MM.1S (cell line): Measurements from ENCODE around the gene NPHP1.

ENCODE experiments used
- DNase-seq: peaks from one replicate; pipeline ENCODE4 v3.0.0-alpha.2; 2015
- H2AFZ ChIP-seq: fragments of 300-600 bp; sonication (generic); 2 replicates; pipeline ENCODE4 v1.6.0; 2016; ENCODE audit warnings: antibody characterized with exemption, low read length
- H3F3A ChIP-seq: fragments of 300-600 bp; sonication (generic); 2 replicates; pipeline ENCODE4 v1.6.1; 2016; ENCODE audit warnings: mild to moderate bottlenecking, antibody characterized with exemption, low read length, moderate library complexity, mixed read lengths; ENCODE audit not compliant: insufficient read depth
- H3K27ac ChIP-seq: fragments of 300-600 bp; sonication (generic); 2 replicates; pipeline ENCODE4 v1.5.1; 2016; ENCODE audit warnings: mild to moderate bottlenecking, low read length
- H3K27me3 ChIP-seq: fragments of 300-600 bp; sonication (generic); replicated peaks from 2 replicates; pipeline ENCODE4 v1.6.0; 2016; ENCODE audit warnings: low read length; ENCODE audit not compliant: insufficient read depth
- H3K36me3 ChIP-seq: fragments of 300-600 bp; sonication (generic); replicated peaks from 2 replicates; pipeline ENCODE4 v1.6.1; 2016; ENCODE audit warnings: mild to moderate bottlenecking, low read length, mixed read lengths; ENCODE audit not compliant: insufficient read depth
- H3K4me1 ChIP-seq: fragments of 300-600 bp; sonication (generic); 2 replicates; pipeline ENCODE4 v1.6.1; 2016; ENCODE audit warnings: low read length, mixed read lengths
- H3K4me2 ChIP-seq: fragments of 300-600 bp; sonication (generic); 2 replicates; pipeline ENCODE4 v1.6.0; 2016; ENCODE audit warnings: low read depth, low read length
- H3K4me3 ChIP-seq: fragments of 300-600 bp; sonication (generic); 2 replicates; pipeline ENCODE4 v1.5.1; 2016; ENCODE audit warnings: low read length, mixed read lengths
- H3K79me2 ChIP-seq: fragments of 300-600 bp; sonication (generic); 2 replicates; pipeline ENCODE4 v1.6.1; 2016; ENCODE audit warnings: mixed run types, low read length, mixed read lengths
- H3K9ac ChIP-seq: fragments of 300-600 bp; sonication (generic); 2 replicates; pipeline ENCODE4 v1.6.1; 2016; ENCODE audit warnings: low read length, mixed read lengths
- H3K9me2 ChIP-seq: fragments of 300-600 bp; sonication (generic); replicated peaks from 2 replicates; pipeline ENCODE4 v1.6.1; 2016; ENCODE audit warnings: mild to moderate bottlenecking, low read length, mixed read lengths; ENCODE audit not compliant: insufficient read depth
- H3K9me3 ChIP-seq: fragments of 300-600 bp; sonication (generic); replicated peaks from 2 replicates; pipeline ENCODE4 v1.6.1; 2016; ENCODE audit warnings: mild to moderate bottlenecking, low read length, mixed read lengths; ENCODE audit not compliant: insufficient read depth
- H4K20me1 ChIP-seq: fragments of 300-600 bp; sonication (generic); 2 replicates; pipeline ENCODE4 v1.6.1; 2016; ENCODE audit warnings: mild to moderate bottlenecking, low read length, moderate library complexity, mixed read lengths; ENCODE audit not compliant: insufficient read depth
- EZH2 ChIP-seq: fragments of 300-600 bp; sonication (generic); optimal IDR thresholded peaks from 2 replicates; pipeline ENCODE3; 2017; ENCODE audit warnings: low read depth, mild to moderate bottlenecking, antibody characterized with exemption, low read length, mixed read lengths
- EZH2phosphoT487 ChIP-seq: fragments of 300-600 bp; sonication (generic); IDR thresholded peaks from 2 replicates; pipeline ENCODE4 v1.6.1; 2018; ENCODE audit warnings: antibody characterized with exemption, low read length
- TF ChIP-seq, protein P1 (sequence below): fragments of 300-600 bp; sonication (generic); IDR thresholded peaks from 2 replicates; pipeline ENCODE4 v1.5.1; 2016; ENCODE audit warnings: antibody characterized with exemption, low read length, mixed read lengths

The NPHP1 gene

GRCh38 chr2:110211938-110212858, 7.4 kb upstream of the NPHP1 start, which contains the start of gene MTLN:
TSS of gene MTLN (minus strand) at chr2:110212547. CDS start at chr2:110212525, 22 bp downstream.
- Histone ChIP-seq H3F3A (peaks cover 12% of the 10 kb centered on the region), H3K9ac (peak within 1 kb of the TSS; percentile 94), H3K36me3 (no peaks in the 10 kb centered on the region), H3K9me3 (no peaks in the 10 kb centered on the region), H3K27ac (peak within 1 kb of the TSS; percentile 45; the same call in 1 of the 2 replicates), H3K9me2 (no peaks in the 10 kb centered on the region), H3K79me2 (peaks cover 18% of the 10 kb centered on the region), H3K4me2 (peak within 1 kb of the TSS; percentile 91), H3K4me1 (peaks cover 28% of the 10 kb centered on the region), H2AFZ (peak within 1 kb of the TSS; percentile 95), H3K4me3 (peak within 1 kb of the TSS; percentile 99), H4K20me1 (no peaks in the 10 kb centered on the region), H3K27me3 (no peaks in the 10 kb centered on the region)
- TF ChIP-seq, protein P1, sequence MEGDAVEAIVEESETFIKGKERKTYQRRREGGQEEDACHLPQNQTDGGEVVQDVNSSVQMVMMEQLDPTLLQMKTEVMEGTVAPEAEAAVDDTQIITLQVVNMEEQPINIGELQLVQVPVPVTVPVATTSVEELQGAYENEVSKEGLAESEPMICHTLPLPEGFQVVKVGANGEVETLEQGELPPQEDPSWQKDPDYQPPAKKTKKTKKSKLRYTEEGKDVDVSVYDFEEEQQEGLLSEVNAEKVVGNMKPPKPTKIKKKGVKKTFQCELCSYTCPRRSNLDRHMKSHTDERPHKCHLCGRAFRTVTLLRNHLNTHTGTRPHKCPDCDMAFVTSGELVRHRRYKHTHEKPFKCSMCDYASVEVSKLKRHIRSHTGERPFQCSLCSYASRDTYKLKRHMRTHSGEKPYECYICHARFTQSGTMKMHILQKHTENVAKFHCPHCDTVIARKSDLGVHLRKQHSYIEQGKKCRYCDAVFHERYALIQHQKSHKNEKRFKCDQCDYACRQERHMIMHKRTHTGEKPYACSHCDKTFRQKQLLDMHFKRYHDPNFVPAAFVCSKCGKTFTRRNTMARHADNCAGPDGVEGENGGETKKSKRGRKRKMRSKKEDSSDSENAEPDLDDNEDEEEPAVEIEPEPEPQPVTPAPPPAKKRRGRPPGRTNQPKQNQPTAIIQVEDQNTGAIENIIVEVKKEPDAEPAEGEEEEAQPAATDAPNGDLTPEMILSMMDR: no peak
- TF ChIP-seq EZH2phosphoT487: no peak
- no peak for TF ChIP-seq EZH2
- DNase-seq: peak; percentile 76

DNA sequence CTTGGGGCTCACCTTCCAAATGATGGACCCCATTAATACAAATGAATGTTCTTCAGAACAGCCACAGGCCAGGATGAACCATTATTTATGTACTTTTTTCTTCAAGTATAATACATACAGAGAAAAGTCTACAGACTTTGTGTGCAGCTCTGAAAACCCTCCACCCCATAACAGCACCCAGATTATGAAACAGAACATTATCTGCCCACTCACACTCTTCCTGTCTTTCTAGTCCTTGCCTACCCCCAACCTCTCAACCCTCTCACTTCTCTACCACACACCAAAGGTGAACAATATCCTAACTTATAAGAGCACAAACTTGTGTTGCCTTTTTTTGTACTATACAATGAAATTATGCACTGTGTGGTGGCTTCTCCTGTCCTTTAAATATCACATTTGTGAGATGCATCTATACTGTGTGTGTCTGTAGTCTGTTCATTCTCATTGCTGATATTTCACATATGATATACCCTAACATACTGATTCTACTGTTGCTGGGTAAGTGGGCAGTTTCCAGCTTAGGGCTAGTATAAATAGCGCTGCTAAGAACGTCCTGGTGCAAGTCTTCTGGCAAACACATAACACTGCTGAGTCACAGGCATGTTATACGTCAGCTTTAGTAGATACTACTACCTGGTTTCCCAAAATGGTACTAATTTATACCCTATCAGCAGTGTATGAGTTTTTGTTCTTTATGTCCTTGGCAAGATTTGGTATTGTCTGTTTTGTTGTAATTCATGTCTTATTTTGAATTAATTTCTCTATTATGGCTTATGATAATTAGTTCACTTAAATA, 1.0 kb upstream of the NPHP1 start:
- Histone ChIP-seq H3K27ac (no peak overlapping the region), H3K9ac (no peak overlapping the region), H3K27me3 (no peaks in the 10 kb centered on the region), H3K4me1 (peaks cover 7% of the 10 kb centered on the region), H3F3A (peaks cover 5% of the 10 kb centered on the region; the same call in 1 of the 2 replicates), H3K4me3 (no peak overlapping the region; the same call in 1 of the 2 replicates), H3K4me2 (peak overlapping the region; percentile 82), H3K79me2 (peaks cover 2% of the 10 kb centered on the region), H2AFZ (peak overlapping the region; percentile 64; the same call in 1 of the 2 replicates), H3K9me2 (no peaks in the 10 kb centered on the region), H3K36me3 (no peaks in the 10 kb centered on the region), H3K9me3 (no peaks in the 10 kb centered on the region), H4K20me1 (no peaks in the 10 kb centered on the region)
- no peak for TF ChIP-seq EZH2
- TF ChIP-seq, protein P1: no peak
- TF ChIP-seq EZH2phosphoT487: no peak
- no peak for DNase-seq

GRCh38 chr2:110198016-110198415, 6.8 kb downstream of the NPHP1 start:
- Histone ChIP-seq H3F3A (no peaks in the 10 kb centered on the region), H3K79me2 (no peaks in the 10 kb centered on the region), H3K27ac (no peak overlapping the region), H2AFZ (no peak overlapping the region), H4K20me1 (no peaks in the 10 kb centered on the region), H3K4me3 (no peak overlapping the region), H3K4me2 (no peak overlapping the region), H3K4me1 (no peaks in the 10 kb centered on the region), H3K9me2 (no peaks in the 10 kb centered on the region), H3K36me3 (no peaks in the 10 kb centered on the region), H3K9ac (no peak overlapping the region), H3K9me3 (no peaks in the 10 kb centered on the region), H3K27me3 (no peaks in the 10 kb centered on the region)
- no peak for TF ChIP-seq EZH2
- TF ChIP-seq EZH2phosphoT487: no peak
- TF ChIP-seq, protein P1: no peak
- no peak for DNase-seq
